Measurements from ENCODE around the gene PMVK. TPM values are rescaled to one million over a fixed set of nuclear protein-coding genes. Genes with fewer than 3 reads are reported as not detected.

Gene PMVK
- total RNA-seq, 1 donor from 2014 or later: 15.6 TPM

- Mint-ChIP-seq H3K36me3 (ENCODE audit: low read depth, unreplicated experiment) (peaks cover 14% of the 10 kb centered on the region), H3K27ac (ENCODE audit: unreplicated experiment) (no peak overlapping the region), H3K9me3 (ENCODE audit: unreplicated experiment) (no peaks in the 10 kb centered on the region), H3K4me3 (ENCODE audit: unreplicated experiment) (peak overlapping the region; percentile 22), H3K4me1 (ENCODE audit: low read depth, unreplicated experiment) (peaks cover 30% of the 10 kb centered on the region), H3K27me3 (ENCODE audit: low read depth, unreplicated experiment) (no peaks in the 10 kb centered on the region)
- peaks cover 44% of the 10 kb centered on the region for H4K20me1 ChIP-seq (ENCODE audit: insufficient read depth, low read length)
- H3K79me2 ChIP-seq (ENCODE audit: insufficient read depth, low read length): peaks cover 22% of the 10 kb centered on the region
- FAIRE-seq (no peak), DNase-seq (ENCODE audit: low read depth) (no peak)
- no peaks in the 10 kb centered on the region for H3K9me3 ChIP-seq (ENCODE audit: insufficient read depth, low read depth, low read length)
- no peak overlapping the region for H2AFZ ChIP-seq (ENCODE audit: low read depth, low read length)
- H3K4me2 ChIP-seq (ENCODE audit: low read length): no peak overlapping the region
- H3K9ac ChIP-seq (ENCODE audit: low read length): no peak overlapping the region
- H3K36me3 ChIP-seq (ENCODE audit: insufficient read depth, low read length): peaks cover 4% of the 10 kb centered on the region
- TF ChIP-seq, protein P1, sequence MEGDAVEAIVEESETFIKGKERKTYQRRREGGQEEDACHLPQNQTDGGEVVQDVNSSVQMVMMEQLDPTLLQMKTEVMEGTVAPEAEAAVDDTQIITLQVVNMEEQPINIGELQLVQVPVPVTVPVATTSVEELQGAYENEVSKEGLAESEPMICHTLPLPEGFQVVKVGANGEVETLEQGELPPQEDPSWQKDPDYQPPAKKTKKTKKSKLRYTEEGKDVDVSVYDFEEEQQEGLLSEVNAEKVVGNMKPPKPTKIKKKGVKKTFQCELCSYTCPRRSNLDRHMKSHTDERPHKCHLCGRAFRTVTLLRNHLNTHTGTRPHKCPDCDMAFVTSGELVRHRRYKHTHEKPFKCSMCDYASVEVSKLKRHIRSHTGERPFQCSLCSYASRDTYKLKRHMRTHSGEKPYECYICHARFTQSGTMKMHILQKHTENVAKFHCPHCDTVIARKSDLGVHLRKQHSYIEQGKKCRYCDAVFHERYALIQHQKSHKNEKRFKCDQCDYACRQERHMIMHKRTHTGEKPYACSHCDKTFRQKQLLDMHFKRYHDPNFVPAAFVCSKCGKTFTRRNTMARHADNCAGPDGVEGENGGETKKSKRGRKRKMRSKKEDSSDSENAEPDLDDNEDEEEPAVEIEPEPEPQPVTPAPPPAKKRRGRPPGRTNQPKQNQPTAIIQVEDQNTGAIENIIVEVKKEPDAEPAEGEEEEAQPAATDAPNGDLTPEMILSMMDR (IDR thresholded peaks at IDR 0.05; ENCODE audit: insufficient read depth, low read depth, low read length): no peak
- TF ChIP-seq EZH2 (IDR thresholded peaks at IDR 0.05; ENCODE audit: insufficient read depth, low read length): no peak
- peaks cover 26% of the 10 kb centered on the region for H3K4me1 ChIP-seq (ENCODE audit: insufficient read depth, low read length)
- H3K27me3 ChIP-seq (ENCODE audit: insufficient read depth, low read length): no peaks in the 10 kb centered on the region
- no peak overlapping the region for H3K27ac ChIP-seq (ENCODE audit: low read depth, low read length)
- H3K4me3 ChIP-seq (ENCODE audit: insufficient read depth, low read depth, low read length): no peak overlapping the region
Measured at GRCh38 chr1:154952664-154953063, 16.1 kb upstream of the PMVK start.

DNA sequence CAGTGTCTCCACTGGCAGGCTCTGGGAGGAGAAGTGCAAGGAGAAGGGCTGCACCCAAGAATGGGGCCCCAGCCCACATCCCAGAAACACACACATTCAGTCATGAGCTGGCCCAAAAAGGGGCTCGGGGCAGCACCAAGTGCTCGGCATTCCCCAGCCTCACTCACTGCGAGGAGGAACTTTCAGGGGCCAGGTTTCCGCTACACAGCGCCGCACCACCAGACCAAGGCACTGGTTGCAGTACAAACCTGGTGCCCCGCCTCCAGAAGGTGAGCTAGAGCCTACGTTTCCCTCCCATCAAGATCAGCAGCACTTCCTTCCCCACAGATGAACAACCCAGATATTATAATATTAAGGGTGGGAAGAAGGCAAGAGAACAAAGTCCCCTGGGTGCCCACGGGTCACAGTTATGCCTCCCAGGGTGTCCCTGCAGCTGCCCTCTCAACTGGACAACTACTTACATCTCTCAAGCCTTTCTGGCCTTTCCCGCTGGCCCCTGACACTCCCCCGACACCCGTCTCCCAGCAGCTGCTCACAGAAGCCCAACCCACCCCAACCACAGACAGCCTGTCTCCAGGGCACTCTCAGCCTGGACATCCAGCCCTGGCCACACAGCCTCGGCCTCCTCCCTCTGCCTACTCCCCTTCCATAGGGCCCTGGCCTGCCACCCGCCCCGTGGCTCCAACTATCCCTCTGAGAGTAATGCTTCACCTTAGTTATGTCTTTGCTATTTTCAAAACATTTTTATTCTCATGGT, 15.6 kb upstream of the PMVK start:
- Histone ChIP-seq H3K9me3 (ENCODE audit: insufficient read depth, low read depth, low read length) (no peaks in the 10 kb centered on the region), H2AFZ (ENCODE audit: low read depth, low read length) (no peak overlapping the region), H3K9ac (ENCODE audit: low read length) (no peak overlapping the region), H3K79me2 (ENCODE audit: insufficient read depth, low read length) (peaks cover 22% of the 10 kb centered on the region), H3K4me2 (ENCODE audit: low read length) (no peak overlapping the region), H3K27me3 (ENCODE audit: insufficient read depth, low read length) (no peaks in the 10 kb centered on the region), H3K27ac (ENCODE audit: low read depth, low read length) (no peak overlapping the region), H4K20me1 (ENCODE audit: insufficient read depth, low read length) (peaks cover 44% of the 10 kb centered on the region), H3K4me1 (ENCODE audit: insufficient read depth, low read length) (peaks cover 25% of the 10 kb centered on the region), H3K4me3 (ENCODE audit: insufficient read depth, low read depth, low read length) (no peak overlapping the region), H3K36me3 (ENCODE audit: insufficient read depth, low read length) (peaks cover 4% of the 10 kb centered on the region)
- no peak overlapping the region for H3K4me3 Mint-ChIP-seq (ENCODE audit: unreplicated experiment)
- TF ChIP-seq, protein P1 (IDR thresholded peaks at IDR 0.05; ENCODE audit: insufficient read depth, low read depth, low read length): no peak
- no peak for TF ChIP-seq EZH2 (IDR thresholded peaks at IDR 0.05; ENCODE audit: insufficient read depth, low read length)
- no peak for DNase-seq (ENCODE audit: low read depth)
- H3K36me3 Mint-ChIP-seq (ENCODE audit: low read depth, unreplicated experiment): peaks cover 15% of the 10 kb centered on the region
- no peaks in the 10 kb centered on the region for H3K9me3 Mint-ChIP-seq (ENCODE audit: unreplicated experiment)
- no peak overlapping the region for H3K27ac Mint-ChIP-seq (ENCODE audit: unreplicated experiment)
- FAIRE-seq: no peak
- peaks cover 30% of the 10 kb centered on the region for H3K4me1 Mint-ChIP-seq (ENCODE audit: low read depth, unreplicated experiment)
- no peaks in the 10 kb centered on the region for H3K27me3 Mint-ChIP-seq (ENCODE audit: low read depth, unreplicated experiment)

GRCh38 chr1:154948079-154948478, 11.6 kb upstream of the PMVK start:
- TF ChIP-seq, protein P1 (IDR thresholded peaks at IDR 0.05; ENCODE audit: insufficient read depth, low read depth, low read length): no peak
- no peak for TF ChIP-seq EZH2 (IDR thresholded peaks at IDR 0.05; ENCODE audit: insufficient read depth, low read length)
- H3K36me3 Mint-ChIP-seq (ENCODE audit: low read depth, unreplicated experiment): peaks cover 18% of the 10 kb centered on the region
- Histone ChIP-seq H3K9me3 (ENCODE audit: insufficient read depth, low read depth, low read length) (no peaks in the 10 kb centered on the region), H3K27ac (ENCODE audit: low read depth, low read length) (no peak overlapping the region), H3K36me3 (ENCODE audit: insufficient read depth, low read length) (peaks cover 4% of the 10 kb centered on the region), H3K27me3 (ENCODE audit: insufficient read depth, low read length) (no peaks in the 10 kb centered on the region), H3K4me2 (ENCODE audit: low read length) (no peak overlapping the region), H2AFZ (ENCODE audit: low read depth, low read length) (no peak overlapping the region), H4K20me1 (ENCODE audit: insufficient read depth, low read length) (peaks cover 29% of the 10 kb centered on the region), H3K9ac (ENCODE audit: low read length) (no peak overlapping the region), H3K79me2 (ENCODE audit: insufficient read depth, low read length) (peaks cover 5% of the 10 kb centered on the region), H3K4me1 (ENCODE audit: insufficient read depth, low read length) (no peaks in the 10 kb centered on the region), H3K4me3 (ENCODE audit: insufficient read depth, low read depth, low read length) (no peak overlapping the region)
- no peak for FAIRE-seq
- no peak overlapping the region for H3K27ac Mint-ChIP-seq (ENCODE audit: unreplicated experiment)
- H3K4me3 Mint-ChIP-seq (ENCODE audit: unreplicated experiment): no peak overlapping the region
- DNase-seq (ENCODE audit: low read depth): no peak
- H3K9me3 Mint-ChIP-seq (ENCODE audit: unreplicated experiment): no peaks in the 10 kb centered on the region
- peaks cover 12% of the 10 kb centered on the region for H3K4me1 Mint-ChIP-seq (ENCODE audit: low read depth, unreplicated experiment)
- no peaks in the 10 kb centered on the region for H3K27me3 Mint-ChIP-seq (ENCODE audit: low read depth, unreplicated experiment)

Data from astrocyte (in vitro differentiated cells and primary cell).